HCT116 (cell line): ENCODE results near the gene CTRB2.

Source experiments
- CTCF ChIP-seq, 3 experiments: fragments of 200-600 bp in 1 of 3; sonication (generic) in 1 of 3; IDR thresholded peaks in 2 of 3; conservative IDR thresholded peaks in 1 of 3; 2 replicates each; pipeline ENCODE4 v1.5.1; 2012 to 2017; ENCODE audit warnings: low read depth in 2 of 3, low read length in 2 of 3, antibody characterized with exemption in 1 of 3, borderline replicate concordance in 1 of 3, control low read depth in 1 of 3, mild to moderate bottlenecking in 1 of 3, mixed read lengths in 1 of 3, mixed run types in 1 of 3, moderate library complexity in 1 of 3; ENCODE audit not compliant: insufficient read depth in 1 of 3
- EZH2 ChIP-seq: fragments of 200-600 bp; sonication (generic); IDR thresholded peaks from 2 replicates; pipeline ENCODE4 v1.6.1; 2017; ENCODE audit warnings: antibody characterized with exemption, mixed run types
- POLR2A ChIP-seq: IDR thresholded peaks from 2 replicates; pipeline ENCODE4 v1.7.0; 2011; ENCODE audit warnings: borderline replicate concordance; ENCODE audit not compliant: insufficient read depth, insufficient read length; ENCODE audit errors: extremely low read depth
- POLR2AphosphoS5 ChIP-seq: IDR thresholded peaks from 2 replicates; pipeline ENCODE4 v1.6.1; 2011; ENCODE audit warnings: mild to moderate bottlenecking, low read depth, low read length, moderate library complexity
- SRF ChIP-seq: IDR thresholded peaks from 2 replicates; pipeline ENCODE4 v1.6.1; 2012; ENCODE audit warnings: low read depth
- TCF7L2 ChIP-seq: IDR thresholded peaks from 2 replicates; pipeline ENCODE4 v1.7.0; 2011; ENCODE audit warnings: borderline replicate concordance, inconsistent platforms; ENCODE audit not compliant: insufficient read depth, insufficient read length; ENCODE audit errors: extremely low read depth

- TF ChIP-seq POLR2A (no peak), TCF7L2 (no peak), POLR2AphosphoS5 (no peak), CTCF (IDR thresholded peaks at IDR 0.05 in 2 of 3, conservative IDR thresholded peaks at IDR 0.05 in 1 of 3; ENCODE audit: borderline replicate concordance in 1 of 3, insufficient read depth in 1 of 3, low read depth in 2 of 3, low read length in 2 of 3) (no peak), EZH2 (no peak), SRF (no peak)
Observed at GRCh38 chr16:75235721-75236193, 28.8 kb upstream of the CTRB2 start.
